Neural progenitor cell (in vitro differentiated cells): ENCODE measurements around the gene GSK3A.

Source experiments
- EZH2 ChIP-seq: fragments of 200-600 bp; sonication (generic); IDR thresholded peaks from 2 replicates; pipeline ENCODE4 v1.6.1; 2017; ENCODE audit warnings: antibody characterized with exemption, mild to moderate bottlenecking, moderate library complexity
- TF ChIP-seq, protein P1 (sequence below): fragments of 200-600 bp; sonication (generic); IDR thresholded peaks from 2 replicates; pipeline ENCODE4 v1.5.1; 2017; ENCODE audit warnings: antibody characterized with exemption, mild to moderate bottlenecking

DNA sequence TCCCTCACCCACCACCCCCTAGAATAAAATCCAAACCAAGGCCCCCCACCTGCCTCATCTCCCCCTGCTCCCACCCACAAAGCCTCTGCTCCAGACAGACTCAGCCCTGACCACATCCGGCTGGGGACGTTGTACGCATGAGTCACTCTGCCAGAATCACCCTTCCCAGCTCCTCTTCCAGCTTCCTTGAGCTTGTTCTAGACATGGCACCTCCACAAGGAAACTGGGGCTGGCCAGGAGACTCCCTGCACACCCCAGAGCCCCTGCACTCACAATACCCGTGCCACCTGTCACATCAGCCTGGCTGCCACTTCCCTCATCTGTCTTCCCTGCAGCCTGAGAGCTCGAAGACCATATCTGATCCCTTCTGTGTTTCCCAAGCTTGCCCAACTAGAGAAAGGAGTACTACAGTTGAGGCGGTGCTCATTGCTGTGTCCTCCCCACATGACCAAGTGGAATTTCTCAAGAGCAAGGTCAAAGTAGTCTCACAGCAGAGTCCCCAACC lies 34.6 kb downstream of the GSK3A start:
- TF ChIP-seq, protein P1, sequence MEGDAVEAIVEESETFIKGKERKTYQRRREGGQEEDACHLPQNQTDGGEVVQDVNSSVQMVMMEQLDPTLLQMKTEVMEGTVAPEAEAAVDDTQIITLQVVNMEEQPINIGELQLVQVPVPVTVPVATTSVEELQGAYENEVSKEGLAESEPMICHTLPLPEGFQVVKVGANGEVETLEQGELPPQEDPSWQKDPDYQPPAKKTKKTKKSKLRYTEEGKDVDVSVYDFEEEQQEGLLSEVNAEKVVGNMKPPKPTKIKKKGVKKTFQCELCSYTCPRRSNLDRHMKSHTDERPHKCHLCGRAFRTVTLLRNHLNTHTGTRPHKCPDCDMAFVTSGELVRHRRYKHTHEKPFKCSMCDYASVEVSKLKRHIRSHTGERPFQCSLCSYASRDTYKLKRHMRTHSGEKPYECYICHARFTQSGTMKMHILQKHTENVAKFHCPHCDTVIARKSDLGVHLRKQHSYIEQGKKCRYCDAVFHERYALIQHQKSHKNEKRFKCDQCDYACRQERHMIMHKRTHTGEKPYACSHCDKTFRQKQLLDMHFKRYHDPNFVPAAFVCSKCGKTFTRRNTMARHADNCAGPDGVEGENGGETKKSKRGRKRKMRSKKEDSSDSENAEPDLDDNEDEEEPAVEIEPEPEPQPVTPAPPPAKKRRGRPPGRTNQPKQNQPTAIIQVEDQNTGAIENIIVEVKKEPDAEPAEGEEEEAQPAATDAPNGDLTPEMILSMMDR = no peak
- TF ChIP-seq EZH2 = no peak
